ENCODE data around the gene CYP2D6. TPM values are rescaled to one million over a fixed set of nuclear protein-coding genes. Genes with fewer than 3 reads are reported as not detected.
A peak's percentile ranks its signal among the peaks of the same experiment; 100 is the strongest.

CYP2D6 gene
- total and polyA plus RNA-seq, 10 of the 15 experiments (the other 5 are each of a cell fraction or from before 2014, with no cell fraction given): 0.08 to 1.4 (median 0.39) TPM

DNA sequence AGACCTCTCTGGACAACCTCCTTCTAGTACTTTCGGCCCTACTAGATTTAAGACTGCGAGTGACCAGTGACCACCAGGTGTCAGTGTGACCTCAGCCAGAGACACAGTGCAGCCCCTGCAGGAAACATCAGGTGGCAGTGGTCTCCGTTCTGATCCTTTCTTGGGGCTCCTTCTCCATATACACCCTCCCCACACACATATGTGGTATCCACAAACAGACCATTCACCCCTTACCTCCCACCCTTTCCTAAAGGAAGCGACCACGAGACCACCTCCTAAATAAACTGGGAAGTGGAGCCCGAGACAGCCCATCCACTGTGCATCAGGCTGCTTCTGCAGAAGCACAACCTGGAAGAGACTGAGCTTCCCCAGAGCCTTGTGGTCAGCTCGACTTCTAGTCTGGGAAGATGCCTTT lies 38.5 kb upstream of the CYP2D6 start (continued):
- TF ChIP-seq ZBTB33 (IDR thresholded peaks at IDR 0.05) (peak; percentile 81; the same call in 1 of the 2 replicates), ZZZ3 (IDR thresholded peaks at IDR 0.05; ENCODE audit: control insufficient read depth, insufficient read length, low read depth) (no peak), E4F1 (IDR thresholded peaks at IDR 0.05; ENCODE audit: borderline replicate concordance, partially characterized antibody) (no peak), IKZF1 (conservative IDR thresholded peaks at IDR 0.05) (no peak), EP300 (IDR thresholded peaks at IDR 0.05; ENCODE audit: borderline replicate concordance in 1 of 2, control insufficient read depth in 1 of 2, low read depth in 2 of 2, low read length in 2 of 2) (no peak), NBN (IDR thresholded peaks at IDR 0.05) (peak; percentile 60; the same call in 1 of the 2 replicates), ZNF207 (IDR thresholded peaks at IDR 0.05; ENCODE audit: borderline replicate concordance) (no peak), POLR2AphosphoS2 (IDR thresholded peaks at IDR 0.05; ENCODE audit: low read depth, low read length) (no peak), BRCA1 (IDR thresholded peaks at IDR 0.05; ENCODE audit: low read depth, low read length) (no peak)
- TF ChIP-seq, protein P1, sequence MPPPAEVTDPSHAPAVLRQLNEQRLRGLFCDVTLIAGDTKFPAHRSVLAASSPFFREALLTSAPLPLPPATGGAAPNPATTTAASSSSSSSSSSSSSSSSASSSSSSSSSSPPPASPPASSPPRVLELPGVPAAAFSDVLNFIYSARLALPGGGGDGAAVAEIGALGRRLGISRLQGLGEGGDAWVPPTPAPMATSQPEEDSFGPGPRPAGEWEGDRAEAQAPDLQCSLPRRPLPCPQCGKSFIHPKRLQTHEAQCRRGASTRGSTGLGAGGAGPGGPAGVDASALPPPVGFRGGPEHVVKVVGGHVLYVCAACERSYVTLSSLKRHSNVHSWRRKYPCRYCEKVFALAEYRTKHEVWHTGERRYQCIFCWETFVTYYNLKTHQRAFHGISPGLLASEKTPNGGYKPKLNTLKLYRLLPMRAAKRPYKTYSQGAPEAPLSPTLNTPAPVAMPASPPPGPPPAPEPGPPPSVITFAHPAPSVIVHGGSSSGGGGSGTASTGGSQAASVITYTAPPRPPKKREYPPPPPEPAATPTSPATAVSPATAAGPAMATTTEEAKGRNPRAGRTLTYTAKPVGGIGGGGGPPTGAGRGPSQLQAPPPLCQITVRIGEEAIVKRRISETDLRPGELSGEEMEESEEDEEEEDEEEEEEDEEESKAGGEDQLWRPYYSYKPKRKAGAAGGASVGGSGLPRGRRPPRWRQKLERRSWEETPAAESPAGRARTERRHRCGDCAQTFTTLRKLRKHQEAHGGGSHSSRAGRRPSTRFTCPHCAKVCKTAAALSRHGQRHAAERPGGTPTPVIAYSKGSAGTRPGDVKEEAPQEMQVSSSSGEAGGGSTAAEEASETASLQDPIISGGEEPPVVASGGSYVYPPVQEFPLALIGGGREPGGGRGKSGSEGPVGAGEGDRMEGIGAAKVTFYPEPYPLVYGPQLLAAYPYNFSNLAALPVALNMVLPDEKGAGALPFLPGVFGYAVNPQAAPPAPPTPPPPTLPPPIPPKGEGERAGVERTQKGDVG (CRISPR knock-in tag; IDR thresholded peaks at IDR 0.05): no peak

Measured in GM12878 (cell line).